Kidney capillary endothelial cell (primary cell): ENCODE results near the gene KLHL25.

Experiments used
- DNase-seq: peaks from one replicate; pipeline ENCODE4 v3.0.0-alpha.2; 2018; ENCODE audit warnings: low spot score

KLHL25 gene

DNA sequence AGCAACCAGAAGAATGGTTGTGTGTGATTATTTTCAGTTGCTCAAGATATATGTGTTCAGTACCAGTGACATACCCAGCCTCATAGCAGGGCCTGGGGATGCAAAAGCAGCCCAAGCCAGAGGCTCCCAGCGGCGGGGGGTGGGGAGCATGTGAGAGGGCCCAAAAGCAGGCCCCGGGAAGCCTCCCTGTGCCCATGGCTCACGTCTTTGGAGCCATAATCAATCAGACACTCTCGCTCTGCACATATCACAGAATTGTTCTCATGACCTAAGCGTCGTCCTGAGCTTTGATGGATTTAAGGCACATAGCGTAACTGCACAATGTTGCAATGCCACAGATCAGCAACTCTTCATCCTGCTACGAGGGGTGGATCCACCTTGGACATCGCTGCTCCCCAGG is 20.8 kb downstream of the KLHL25 start:
- no peak for DNase-seq

DNA sequence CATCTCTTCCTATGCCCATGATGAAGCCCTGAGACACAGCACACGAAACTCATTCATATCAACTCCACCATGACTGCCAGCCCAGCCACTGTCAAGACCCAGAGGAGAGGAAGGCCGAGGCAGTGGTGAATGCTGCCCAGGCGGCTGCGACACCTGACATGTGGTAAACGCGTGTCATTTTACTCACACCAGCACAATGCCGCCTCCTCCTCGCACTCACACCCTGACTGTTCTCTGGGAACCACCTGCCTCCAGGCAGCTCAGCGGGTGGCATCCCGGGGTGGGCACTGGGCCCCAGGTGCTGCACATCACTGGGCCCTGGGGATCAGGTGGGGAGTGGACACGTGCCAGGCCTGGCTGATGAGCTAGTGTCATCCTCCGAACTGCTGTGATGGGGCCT is 21.5 kb downstream of the KLHL25 start:
- no peak for DNase-seq

DNA sequence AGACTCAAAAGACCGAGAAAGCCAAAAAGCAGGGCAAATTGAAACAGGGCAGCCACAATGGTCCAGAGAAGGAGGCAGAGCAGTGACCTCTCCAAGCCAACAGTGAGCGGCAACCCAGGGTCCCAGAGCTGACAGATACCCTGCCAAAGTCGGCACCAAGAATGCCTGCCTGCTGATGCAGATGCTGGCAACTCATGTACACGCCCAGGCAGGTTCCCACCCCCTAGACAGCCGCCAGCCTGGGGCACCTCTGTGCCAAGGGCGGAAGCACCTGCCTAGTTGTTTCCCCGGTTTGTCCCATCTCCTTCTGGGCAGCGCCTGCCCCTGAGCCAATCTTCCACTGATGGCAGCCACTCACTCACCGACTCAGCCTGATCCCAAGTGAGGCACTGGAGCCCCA is 22.1 kb downstream of the KLHL25 start:
- no peak for DNase-seq

DNA sequence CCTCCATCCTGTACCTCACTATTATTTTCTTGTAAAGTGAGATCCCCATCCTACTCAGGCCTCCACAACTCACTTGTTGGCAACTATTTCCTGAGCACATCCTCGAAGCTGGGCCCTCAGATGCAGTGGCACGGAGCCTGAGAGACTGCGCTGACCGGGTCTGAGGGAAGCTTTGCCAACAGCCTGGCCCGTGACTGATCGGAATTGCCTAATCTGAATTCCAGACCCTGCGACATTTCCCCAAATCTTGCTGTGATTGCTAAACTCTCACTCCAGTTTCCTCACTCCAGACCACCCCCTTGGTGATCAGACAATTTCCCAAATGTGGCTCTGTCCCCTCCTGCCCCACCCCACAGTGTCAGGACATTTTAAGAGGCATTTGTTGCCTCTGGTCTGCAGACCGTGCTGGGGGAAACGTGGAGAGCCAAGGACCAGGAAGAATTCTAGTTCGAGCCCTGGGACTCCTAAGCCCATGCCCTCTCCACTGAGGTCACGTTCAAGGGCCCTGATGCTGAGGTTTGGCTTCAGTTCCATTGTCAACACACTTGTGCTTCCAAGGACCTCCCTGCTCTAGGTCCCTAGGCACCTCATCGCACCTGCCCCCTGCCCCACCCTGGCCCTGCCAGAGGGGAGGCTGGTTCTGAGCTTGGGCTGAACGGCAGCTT is 22.8 kb downstream of the KLHL25 start:
- no peak for DNase-seq

DNA sequence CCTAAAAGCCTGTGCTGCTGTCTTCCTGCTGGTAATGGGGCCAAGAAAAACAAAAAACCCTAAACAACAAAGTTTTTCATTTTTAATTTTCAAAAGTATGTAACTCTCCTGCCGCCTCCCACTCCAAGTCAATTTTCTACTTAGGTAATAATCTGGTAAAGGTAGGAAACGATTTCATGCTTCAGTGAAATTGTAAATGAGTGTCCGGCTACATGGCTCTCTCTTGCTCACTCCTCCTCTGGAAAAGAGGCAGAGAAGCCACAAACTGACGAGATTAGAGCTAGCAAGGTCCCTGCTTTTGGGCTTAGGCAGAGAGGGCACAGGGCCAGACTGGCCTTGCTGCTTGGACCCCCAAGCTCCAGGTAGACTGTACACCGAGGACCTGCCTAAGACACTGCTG is 23.5 kb downstream of the KLHL25 start:
- no peak for DNase-seq

DNA sequence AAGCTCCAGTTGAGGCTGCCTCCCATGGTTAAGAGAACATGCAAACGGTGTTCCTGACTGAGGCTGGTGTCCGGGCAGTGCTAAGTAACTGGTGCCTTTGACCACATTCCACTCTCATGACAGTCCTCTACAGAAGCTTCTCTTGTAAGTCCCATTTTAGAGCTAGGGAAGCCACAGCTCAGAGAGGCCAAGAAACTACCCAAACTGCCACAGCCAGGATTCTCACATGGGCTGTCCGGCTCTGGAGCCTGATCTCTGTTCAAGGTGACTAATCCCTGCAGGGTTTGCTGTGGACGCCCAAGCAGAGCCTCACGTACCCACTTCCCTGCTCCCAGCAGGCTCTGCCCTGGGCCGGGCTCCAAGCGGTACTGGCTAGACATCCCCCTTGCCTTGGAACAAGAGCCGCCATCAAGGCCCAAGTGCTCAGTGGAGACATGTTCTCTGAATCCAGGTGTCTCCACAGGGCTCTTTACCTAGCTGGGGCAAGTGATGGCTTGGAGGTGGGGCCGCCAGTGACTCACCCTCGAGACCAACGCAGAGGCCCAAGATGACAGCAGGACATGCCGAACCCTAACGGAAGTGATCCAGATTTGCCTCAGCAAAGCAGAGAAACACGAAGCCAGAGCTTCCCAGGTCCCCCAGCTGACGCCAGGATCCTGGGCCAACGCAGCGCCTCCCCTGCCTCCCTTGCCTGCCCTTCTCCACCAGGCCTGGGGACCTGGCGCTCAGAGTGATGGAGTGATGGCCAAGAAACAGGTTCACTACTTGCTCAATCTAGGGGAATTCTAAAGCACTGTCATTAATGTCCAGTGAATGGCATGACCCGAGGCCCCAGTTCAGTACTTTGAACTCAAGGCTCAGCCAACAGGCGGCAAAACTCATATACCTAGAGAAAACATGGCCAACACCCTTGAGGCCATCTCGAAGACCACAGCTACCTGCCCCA is 24.4 kb downstream of the KLHL25 start:
- no peak for DNase-seq

DNA sequence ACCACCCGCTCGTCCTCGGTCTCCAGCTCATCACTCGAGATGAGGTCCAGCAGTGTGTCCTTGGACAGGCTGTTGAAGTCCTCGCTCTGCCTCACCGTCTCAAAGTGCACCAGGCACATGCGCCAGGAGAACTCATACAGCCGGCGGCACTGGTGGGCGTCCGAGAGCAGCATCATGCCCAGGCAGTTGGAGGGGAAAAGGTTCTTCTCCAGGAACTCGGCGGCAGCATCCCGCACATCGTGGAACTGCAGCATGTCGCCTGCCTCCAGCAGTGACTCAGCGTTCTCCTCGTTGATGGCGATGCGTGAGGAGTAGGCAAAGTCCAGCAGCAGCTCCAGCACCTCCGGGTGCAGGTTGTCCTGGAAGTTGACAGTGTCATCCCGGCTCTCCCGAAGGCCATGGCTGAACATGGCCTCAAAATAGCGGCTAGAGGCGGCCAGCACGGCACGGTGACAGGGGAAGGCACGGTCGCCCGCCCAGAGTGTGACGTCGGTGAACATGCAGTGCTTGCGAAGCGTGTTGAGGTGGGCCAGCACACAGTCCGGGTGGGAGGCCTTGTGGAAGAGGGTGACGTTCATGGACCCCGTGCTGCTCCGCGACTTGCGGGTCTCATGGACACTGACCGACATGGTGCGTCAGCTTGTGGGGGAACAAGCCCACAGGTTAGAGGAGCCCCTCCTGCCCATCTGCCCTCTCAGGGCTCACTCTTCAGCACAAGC is 25.4 kb downstream of the KLHL25 start:
- DNase-seq: no peak

DNA sequence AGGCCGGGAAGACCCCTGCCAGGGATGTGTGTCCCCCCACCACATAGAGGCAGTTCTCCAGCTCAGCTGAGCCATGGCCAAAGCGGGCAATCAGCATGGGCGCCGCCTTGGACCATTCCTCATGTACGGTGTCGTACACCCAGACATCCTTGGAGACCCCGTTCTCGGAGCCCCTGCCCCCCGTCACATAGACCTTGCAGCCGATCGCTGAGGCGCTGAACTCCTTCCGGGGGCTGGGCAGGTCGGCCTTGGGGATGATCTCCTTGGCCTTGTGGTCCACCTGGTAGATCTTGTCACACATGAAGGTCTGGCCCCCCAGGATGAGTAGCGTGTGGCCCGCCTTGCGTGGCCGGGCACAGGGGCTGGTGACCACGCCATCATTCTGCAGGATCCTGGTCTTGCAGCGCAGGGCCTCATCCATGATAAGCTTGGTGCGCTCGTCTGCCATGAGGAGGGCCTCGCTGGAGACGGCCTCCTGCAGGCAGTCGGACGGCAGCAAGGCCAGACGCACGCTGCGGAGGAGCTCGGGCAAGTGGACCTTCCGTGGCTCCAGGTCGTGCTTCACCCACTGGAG is 26.0 kb downstream of the KLHL25 start:
- no peak for DNase-seq

DNA sequence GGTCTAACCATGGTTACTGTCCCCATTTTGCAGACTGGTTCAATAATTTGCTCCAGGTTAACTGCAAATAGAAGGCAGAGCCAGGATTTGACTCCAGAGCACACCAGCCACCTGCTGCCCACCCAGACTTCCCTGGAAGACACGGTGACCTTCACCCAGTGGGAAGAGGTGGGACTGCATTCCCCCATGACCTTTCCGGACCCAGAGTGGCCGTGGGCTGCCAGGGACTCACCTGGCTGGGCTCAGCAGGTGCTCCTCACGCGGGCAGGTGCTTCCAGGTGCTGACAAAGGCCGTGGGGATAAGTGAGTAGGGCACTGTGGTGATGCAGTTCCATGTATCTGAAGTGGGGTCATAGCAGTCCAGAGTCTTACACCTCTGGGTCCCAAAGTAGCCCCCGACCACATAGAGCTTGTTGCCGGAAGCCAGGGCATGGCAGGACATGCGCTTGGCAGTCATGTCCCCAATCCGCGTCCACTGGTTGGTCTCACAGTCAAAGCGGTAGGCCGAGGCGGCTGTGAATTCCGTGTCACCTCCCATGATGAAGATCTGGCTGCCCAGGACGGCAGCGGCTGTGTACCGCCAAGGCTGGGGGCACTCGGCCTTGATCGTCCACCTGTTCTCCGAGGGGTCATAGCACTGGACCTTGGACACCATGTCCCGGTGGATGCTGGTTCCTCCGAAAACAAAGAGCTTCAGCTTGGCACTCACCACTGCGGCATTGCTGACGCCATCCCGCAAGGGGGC is 26.8 kb downstream of the KLHL25 start:
- no peak for DNase-seq

DNA sequence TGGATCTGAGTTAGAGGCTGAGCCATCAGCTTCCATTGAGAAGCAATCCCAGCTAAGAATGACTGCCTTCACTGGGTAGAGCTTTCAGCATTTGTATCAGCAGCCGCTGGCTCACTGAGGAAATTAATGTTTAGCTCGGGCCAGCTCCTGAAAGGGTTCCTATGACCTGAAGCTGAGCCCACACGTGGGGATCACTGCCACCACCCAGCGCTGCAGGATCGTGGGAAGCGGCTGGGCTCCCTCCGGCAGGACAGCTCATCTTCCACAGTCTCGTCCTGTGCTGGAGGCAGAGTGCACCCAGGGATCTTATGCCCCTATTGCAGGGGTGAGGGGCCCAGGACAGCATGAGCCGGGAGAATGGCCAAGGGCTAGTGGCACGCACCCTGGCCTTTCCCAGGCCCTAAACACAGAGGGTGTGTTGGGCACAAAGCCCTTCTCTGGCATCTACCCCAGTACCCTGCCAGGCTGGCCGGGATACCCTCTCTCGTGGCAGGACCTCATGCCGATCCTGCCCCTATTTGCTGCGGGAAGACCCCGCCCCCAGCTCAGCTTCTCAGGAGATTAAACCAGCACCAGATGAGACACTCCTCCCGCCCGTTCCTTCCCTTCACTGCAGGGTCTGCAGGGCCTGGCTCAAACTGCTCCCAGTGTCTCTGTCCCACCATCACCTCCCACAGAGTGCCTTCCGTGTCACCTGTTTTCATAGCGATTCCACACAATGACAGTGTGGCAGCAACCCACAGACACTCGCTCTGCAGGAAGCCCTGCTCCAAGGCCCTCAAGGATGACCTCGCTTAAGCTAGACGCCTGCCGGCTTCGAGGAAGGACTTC is 28.5 kb downstream of the KLHL25 start:
- no peak for DNase-seq

DNA sequence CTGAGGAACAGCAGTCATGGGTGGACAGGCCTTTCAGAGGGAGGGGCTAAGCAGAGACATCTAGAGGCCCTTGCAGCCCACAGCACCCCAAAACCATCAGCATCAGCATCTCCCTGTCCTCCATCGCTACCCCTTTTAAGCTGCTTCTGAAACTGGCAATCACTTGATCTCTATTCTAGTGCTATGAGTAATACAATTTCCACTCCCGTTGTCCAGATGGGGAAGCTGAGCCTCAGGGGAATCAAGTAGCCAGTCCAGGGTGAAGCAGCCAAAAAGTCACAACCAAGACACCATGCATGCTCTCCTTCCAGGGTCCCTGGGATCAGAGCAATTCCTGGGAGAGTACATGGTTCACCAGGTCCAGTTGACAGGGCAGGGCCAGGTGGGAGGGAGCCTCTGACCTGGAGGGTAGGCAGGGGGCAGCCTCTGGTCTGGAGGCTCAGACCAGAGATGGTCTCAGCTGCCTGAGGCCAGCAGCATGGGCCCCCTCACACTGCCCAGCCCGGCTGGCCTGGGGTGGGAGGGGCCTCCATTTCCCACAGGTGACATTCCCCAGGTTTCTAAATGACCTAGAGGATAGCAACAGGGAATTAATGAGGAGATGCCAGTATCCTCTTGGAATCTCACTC is 30.0 kb downstream of the KLHL25 start:
- DNase-seq: no peak

DNA sequence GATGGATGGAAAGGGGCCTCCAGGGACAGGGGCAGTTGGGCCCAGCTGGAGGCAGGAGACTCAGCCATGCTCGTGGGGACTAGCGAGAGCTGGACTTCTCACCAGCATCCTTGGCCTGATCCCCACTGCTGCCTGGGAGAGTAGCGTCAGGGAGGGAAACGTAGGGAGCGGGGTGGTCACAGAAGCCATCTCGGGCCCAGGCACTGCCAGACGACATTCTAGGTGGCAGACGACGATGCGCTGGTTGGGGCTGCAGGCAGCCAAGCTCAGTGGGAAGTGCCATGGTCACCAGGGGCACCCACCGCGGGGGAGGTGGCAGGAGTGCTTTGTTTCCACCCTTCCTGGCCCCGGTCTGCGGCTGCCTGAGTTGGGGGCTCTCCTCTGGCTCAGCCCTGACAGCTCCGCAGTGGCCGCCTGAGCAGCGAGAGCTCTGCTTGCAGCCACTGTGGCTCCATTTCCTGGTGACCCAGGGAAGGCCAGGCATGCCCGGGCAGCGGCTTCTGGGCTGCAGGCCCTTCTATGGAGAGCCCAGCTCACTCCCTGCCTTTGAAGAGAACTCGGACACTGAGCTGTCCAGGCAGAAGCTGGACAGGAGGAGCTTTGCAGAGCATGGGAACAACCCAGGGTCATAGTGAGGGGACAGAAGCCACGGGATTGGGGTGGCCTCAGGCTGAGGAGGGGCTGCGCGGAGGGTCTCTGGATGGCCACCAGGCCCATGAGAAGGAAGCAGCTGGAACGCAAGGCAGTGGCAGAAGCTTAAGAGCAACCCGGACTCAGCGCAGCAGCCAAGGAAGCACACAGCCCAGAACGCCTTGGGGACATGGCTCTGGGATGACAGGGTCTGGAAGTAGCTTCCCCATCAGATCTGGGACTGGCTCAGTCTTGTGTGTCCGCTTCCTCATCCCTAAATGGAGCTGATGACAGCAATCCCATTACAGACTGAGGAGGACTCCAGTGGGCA is 30.8 kb downstream of the KLHL25 start:
- DNase-seq: no peak

DNA sequence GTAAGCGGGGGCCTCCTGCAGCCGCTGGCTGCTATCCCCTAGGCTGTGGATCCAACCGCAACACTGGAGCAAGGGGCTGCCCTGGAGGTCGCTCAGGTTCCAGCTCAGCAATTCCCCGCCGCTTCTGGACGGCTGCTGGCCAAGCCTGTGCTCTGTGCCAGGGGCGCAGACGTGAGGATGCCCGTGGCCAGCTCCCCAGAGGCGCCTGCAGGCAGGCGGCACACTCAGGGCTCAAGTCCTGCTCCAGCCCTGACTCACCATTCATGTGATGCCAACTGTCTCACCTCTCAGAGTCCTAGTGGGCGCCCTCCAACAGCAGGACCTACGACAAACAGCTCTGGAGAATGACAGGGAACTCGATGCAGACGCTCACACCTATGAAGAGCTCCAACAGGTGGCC is 31.6 kb downstream of the KLHL25 start:
- no peak for DNase-seq

DNA sequence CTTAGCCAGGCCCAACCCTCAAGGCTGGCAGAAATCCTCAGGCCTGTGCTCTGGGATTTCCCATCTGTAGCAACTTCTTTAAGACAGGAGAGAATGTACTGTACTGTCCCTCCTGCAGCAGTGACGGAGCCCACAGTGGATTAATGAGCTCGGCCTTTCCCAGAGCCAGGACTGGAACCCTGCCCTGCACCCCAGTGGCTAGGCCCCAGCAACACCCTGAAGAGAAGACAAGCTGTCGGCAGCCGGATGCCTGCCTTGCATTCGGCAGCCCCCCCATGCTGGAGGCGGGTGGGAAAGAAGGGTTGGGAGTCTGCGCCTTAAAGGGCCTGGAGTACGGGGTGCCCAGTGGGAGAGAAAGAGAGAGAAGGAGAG is 32.0 kb downstream of the KLHL25 start:
- no peak for DNase-seq

DNA sequence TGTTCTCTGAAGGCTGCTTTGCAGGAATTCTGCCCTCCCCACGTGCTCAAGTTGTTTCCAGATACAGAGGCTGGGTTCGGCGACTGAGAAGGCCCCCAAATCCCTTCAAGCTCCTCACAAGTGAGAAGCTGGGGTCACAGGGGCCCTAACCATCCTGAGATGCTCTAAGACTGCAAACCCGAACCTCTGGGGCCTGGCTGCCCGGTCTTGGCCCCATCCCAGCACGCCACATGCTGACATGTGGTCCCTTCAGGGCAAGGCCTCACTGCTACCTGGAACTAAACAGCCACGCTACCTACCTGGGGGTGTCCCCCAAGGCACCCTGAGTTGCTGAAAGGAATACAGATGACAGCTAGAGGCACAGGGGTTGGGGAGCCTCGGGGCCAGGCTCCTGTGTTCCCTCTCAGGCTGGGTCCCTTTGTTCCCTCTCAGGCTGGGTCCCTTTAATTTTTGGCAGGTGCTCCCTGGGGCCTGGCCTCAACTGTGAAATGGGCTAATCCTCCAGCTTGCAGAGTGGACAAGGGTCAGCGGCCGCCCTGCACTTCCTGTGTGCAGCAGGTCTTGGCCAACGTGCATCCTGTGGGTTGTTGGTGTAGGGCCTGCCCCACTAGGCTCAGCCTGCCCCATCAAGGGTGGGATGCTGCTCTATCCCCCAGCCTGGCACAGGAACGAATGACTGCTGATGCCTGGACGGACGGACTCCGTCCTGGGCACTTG is 32.5 kb downstream of the KLHL25 start:
- no peak for DNase-seq

DNA sequence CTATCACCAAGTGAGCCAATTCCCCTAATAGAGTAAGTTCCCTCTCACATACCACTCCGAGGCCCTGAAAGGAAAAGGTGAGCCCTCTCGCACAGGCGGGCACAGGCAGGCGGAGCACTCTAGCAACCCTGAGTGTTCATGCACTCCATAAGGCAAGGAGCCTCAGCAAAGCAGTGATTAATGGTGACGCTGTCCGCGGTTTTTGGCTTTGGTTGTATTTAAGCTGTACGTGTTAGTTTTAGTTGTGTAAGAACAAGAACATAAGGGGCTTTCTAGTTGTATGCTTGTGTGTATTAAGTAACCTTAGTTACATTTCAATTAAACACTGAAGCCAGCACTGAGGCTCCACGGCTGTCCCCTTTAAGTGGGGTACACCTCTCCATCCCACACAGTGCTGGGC is 33.1 kb downstream of the KLHL25 start:
- no peak for DNase-seq

DNA sequence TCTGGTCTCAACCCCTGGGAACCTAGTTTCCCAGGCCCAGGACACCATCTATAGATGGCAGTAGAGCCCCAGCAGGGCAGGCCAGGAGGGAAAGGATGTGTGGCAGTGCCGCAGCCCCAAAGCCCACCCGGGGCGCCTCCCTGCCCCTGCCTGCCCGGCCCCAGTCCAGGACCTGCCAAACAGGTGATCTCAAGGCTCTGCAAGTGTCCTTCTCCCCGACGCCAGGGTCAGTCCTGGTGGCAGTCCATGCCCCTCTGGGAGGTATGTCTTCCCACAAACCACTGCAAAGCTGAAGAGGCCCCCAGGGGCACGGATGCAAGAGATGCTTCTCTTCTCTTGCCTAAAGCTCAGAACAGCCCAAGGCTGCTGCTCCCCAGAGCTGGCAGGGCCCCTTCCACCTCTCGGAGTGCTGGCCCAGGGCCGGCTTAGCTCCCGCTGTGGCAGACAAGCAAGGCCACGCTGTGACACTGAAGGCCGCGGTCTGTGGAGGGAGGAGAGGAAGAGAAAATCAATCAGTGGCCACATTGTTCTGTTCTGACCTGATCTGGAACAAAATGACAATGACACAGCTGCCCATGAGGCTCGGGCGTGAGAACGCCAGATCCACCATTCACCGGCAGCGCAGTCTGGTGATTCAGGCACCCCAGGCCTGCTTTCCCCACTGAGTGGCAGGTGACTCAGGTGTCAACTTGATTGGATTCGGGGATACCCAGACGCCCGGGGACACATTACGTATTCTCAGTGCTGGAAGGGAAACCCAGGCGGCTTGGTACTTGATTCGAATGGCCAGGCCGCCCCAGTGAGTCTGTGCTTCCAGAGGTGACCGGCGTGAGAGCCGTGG is 34.0 kb downstream of the KLHL25 start:
- DNase-seq: no peak

DNA sequence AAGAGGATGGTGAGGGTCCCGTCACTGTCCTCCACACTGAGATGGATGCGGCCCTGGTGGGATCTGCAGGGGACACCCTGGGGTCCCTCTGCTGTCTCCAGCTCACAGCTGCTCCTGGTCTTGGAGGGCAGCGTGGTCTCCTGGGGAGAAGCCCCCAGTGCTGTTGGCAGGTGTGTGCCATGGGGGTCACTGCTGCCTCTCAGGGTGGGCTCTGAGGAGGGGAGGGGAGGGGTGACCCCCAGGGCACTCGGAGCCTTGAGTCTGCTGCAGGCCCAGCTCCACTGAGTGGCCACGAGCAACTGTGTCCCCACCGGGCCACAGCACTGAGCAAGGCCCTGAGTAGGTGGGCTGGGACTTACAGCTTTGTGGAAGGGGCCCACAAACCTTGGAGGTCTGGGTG is 34.7 kb downstream of the KLHL25 start:
- DNase-seq: no peak
